HUDEP-2 (cell line): ENCODE measurements around the gene MCF2L.
"Not testable (repeated sequence)": the region's sequence is repeated elsewhere in the genome, so short reads cannot be mapped to it uniquely, and the experiment has no call there.

Experiments
- DNase-seq, 76 experiments: peaks; one replicate each; lab custom pipeline; 2025; ENCODE audit not compliant: unreplicated experiment in 76 of 76; lab: John Stamatoyannopoulos, UW

MCF2L gene

DNA sequence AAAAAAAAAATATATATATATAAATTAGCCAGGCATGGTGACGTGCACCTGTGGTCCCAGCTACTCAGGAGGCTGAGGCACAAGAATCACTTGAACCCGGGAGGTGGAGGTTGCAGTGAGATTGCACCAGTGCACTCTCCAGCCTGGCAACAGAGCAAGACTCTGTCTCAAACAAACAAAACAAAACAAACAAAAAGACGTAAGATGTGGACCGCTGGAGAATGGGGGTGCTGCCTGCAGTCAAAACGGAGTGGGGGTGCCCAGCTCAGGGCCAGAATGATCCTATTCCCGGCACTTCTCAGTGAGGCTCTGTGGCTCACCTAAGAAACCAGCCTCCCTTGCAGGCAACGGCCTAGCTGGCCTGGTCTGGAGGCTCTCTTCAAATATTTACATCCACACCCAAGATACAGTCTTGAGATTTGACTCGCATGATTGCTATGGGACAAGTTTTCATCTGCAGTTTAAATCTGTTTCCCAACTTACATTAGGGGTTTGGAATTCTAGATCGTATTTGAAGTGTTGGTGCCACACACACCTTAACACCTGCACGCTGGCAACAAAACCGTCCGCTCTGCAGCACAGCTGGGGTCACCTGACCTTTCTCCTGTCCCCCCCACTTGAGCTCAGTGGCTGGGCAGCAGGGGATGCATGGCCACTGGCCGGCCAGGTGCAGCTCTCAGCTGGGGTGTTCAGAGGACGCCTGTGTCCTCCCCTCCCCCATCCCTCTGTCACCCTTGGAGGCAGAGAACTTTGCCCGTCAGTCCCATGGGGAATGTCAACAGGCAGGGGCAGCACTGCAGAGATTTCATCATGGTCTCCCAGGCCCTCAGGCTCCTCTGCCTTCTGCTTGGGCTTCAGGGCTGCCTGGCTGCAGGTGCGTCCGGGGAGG is 136.3 kb downstream of the MCF2L start, which contains the start of gene F7:
Gene F7, plus strand, starts transcription at position 760 of the 889 bp plus-strand sequence. Its CDS starts 51 bp downstream, at position 811.
- no peak for DNase-seq

DNA sequence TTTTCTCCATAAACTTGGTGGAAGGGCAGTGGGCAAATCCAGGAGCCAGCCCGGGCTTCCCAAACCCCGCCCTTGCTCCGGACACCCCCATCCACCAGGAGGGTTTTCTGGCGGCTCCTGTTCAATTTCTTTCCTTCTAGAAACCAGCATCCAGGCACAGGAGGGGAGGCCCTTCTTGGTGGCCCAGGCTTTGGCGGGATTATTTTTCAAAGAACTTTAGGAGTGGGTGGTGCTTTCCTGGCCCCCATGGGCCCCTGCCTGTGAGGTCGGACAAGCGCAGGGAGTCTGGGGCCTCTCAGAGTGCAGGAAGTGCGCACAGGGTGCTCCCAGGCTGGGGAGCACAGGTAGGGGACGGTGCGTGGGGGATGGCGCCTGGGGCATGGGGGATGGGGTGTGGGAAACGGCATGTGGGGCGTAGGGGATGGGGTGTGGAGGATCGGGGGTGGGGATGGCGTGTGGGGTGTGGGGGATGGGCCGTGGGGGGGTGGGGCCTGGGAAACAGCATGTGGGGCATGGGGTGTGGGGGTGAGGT is 137.0 kb downstream of the MCF2L start:
- DNase-seq: no peak

DNA sequence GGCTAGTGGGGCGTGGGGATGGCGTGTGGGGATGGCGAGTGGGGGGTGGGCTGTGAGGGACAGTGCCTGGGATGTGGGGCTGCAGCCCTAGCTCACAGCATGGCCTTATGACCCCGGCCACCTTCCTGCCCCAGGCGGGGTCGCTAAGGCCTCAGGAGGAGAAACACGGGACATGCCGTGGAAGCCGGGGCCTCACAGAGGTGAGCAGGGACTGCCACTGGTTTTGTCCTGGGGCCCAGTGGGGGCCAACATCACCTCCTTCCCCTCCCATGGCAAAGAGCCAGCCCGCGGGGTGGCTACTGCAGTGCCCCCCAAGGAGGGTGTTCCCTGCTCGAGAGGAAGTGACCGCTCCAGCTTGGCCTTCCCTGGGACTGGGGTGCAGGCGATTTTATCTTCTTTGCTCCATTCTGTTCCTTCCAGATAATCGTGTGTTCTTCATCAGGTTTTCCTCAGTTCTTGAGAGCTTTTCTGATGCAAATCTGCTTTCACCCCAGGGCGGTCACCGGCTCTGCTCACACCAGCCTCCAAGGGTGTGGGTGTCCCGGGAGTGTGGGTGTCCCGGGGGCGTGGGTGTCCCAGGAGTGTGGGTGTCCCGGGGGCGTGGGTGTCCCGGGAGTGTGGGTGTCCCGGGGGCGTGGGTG is 137.8 kb downstream of the MCF2L start:
- DNase-seq: no peak

DNA sequence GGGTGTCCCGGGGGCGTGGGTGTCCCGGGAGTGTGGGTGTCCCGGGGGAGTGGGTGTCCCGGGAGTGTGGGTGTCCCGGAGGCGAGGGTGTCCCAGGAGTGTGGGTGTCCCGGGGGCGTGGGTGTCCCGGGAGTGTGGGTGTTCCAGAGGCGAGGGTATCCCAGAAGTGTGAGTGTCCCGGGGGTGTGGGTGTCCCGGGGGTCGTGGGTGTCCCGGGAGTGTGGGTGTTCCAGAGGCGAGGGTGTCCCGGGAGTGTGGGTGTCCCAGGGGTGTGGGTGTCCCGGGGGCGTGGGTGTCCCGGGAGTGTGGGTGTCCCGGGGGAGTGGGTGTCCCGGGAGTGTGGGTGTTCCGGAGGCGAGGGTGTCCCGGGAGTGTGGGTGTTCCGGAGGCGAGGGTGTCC is 139.5 kb downstream of the MCF2L start:
- DNase-seq: not testable (repeated sequence)

DNA sequence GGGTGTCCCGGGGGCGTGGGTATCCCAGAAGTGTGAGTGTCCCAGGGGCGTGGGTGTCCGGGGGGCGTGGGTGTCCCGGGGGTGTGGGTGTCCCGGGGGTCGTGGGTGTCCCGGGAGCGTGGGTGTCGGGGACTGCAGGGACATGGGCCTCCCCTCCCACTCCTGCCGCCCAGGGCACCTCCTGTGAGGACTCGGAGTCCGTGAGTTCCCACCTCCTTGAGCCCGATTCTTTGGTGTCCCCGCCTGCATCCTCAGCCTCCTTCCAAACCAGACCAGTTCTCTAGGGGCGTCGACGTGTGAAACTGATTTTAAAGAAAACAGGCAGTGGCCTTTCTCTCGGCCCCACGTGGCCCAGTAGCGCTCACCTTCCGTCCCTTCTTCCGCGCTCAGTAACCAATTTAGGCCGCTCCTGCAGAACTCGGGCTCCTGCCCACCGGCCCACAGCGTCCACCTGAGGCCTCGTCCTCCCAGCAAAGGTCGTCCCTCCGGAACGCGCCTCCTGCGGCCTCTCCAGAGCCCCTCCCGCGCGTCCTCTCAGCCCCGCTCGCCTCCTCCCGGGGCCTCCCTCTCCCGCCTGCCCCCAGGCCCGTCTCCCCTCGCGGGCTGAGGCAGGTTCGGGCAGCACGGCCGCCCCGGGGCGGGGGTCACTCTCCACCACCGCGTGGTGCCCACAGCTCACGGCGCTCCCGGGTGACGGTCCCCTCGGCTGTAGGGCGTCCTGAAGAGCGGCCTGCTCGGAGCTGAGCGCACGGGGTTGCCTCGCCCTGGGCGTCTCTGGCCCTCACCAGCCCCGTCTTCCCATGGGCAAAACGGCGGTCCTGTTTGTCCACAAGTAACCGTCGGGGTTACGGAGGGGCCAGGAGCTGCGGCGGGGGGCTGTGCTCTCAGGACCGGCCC is 140.4 kb downstream of the MCF2L start:
- no peak for DNase-seq

DNA sequence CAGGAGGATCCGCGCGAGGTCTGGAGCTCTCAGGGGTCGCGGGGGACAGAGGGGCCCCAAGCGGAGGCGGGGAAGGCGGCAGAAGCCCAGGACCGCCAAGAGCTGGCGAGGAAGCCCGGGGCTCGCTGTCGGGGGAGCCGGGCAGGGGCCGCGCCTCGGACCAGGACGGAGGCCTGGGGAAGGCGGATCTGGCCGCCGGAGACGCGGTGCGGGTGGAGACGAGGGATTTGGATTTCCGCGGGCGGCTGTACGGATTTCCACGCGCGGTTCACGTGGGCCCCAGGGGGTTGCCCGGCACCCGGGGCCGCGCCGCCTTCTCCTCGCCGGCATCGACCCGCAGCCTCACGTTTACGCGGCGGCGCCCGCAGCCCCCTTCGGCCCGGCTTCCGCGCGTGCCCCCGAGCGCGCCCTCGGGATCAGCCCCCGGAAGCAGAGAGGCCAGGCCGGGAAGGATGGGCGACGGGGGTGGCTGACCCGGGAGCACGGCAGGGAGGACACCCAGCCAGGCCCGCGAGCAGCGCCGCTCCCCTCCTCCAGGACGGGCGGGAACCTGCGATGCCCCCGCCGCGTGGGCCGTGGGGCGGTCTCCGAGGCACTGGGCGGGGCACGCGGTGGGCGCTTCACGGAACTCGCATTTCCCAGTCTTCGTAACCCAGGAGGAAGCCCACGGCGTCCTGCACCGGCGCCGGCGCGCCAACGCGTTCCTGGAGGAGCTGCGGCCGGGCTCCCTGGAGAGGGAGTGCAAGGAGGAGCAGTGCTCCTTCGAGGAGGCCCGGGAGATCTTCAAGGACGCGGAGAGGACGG is 141.2 kb downstream of the MCF2L start:
- no peak for DNase-seq

DNA sequence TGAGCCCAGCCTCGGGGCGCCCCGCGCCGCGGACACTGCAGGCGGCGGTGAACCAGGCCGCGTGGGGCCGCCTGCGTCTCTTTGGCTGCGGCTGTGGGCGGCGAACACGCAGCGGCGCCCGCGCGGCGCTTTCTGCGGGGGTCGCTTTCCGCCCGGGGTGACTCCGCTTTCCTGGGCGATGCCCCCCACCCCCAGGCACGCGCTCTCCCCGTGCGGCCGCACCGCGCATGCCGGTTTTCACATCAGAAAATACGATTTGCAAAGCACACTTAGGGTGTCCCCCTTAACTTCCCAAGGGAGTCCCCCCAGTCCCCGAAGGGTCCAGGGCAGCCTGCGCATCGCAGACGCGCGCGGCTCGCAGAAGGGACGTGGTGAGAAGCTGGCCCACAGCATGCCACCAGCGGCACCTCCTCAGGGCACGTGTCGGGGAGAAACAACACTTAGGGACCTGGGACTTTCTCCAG is 141.9 kb downstream of the MCF2L start:
- DNase-seq: no peak

DNA sequence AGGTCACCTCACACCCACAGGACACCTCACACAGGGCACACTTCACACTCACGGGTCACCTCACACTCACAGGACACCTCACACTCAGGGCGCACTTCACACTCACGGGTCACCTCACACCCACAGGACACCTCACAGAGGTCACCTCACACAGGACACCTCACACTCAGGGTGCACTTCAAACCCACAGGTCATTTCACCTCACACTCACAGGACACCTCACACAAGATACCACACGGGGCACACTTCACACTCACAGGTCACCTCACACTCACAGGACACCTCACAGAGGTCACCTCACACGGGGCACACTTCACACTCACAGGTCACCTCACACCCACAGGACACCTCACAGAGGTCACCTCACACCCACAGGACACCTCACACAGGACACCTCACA is 142.8 kb downstream of the MCF2L start:
- not testable (repeated sequence) for DNase-seq

DNA sequence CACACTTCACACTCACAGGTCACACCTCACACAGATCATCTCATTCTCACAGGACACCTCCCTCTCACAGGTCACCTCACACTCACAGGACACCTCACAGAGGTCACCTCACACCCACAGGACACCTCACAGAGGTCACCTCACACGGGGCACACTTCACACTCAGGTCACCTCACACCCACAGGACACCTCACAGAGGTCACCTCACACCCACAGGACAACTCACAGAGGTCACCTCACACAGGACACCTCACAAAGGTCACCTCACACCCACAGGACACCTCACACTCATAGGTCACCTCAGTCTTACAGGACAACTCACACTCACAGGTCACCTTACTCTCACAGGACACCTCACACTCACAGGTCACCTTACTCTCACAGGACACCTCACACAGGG is 143.5 kb downstream of the MCF2L start:
- DNase-seq: peak in 1 of 76 experiments; percentile 3

DNA sequence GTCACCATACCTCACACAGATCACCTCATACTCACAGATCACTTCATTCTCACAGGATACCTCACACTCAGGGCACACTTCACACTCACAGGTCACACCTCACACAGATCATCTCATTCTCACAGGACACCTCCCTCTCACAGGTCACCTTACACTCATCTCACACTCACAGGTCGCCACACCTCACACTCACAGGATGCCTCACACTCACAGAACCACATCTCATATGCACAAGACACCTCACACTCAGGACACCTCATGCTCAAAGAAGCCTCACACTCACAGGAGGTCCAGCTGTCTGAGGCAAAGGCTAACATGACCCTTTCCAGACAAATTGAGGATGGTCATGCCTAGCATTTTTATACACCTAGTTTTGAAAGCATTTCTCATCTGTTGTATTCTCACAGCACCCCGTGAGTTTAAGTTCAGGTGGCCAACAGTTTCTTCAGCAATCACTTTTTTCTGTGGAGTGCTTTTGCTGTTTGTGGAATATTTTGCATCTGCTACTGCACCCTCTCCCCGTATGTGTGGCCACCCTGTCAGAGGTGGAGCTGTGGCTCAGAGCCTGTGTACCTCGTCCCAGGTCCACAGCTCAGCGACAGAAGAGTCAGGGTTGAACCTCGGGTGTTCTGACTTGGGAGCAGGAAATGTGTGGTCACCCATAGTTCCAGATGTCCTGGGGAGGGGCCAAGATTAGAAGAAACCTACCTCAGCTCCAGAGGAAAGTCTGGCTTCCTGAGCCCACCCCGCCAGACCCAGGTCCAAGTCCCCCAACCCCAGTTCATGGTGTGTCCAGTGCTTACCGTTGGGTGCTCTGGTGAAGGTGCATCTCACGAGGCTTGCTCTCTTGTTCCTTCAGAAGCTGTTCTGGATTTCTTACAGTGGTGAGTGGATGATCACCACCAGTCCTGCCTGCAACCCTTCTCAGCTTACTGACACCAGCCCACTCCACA is 144.2 kb downstream of the MCF2L start:
- DNase-seq: no peak

DNA sequence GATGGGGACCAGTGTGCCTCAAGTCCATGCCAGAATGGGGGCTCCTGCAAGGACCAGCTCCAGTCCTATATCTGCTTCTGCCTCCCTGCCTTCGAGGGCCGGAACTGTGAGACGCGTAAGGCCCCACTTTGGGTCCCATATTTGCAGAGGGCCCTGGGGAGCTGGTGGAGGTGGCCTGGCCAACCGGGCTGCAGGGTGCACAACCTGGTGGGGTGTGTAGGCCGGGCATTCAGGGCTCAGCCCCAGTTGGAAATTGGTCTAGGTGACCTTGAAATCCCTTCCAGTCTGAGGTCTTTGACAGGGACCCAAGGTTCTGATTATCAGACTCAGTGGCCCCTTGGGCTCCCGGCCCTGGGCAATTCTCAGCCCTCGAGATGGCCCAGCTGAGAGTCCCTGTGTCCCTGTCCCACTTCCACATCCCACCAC is 144.8 kb downstream of the MCF2L start:
- no peak for DNase-seq

DNA sequence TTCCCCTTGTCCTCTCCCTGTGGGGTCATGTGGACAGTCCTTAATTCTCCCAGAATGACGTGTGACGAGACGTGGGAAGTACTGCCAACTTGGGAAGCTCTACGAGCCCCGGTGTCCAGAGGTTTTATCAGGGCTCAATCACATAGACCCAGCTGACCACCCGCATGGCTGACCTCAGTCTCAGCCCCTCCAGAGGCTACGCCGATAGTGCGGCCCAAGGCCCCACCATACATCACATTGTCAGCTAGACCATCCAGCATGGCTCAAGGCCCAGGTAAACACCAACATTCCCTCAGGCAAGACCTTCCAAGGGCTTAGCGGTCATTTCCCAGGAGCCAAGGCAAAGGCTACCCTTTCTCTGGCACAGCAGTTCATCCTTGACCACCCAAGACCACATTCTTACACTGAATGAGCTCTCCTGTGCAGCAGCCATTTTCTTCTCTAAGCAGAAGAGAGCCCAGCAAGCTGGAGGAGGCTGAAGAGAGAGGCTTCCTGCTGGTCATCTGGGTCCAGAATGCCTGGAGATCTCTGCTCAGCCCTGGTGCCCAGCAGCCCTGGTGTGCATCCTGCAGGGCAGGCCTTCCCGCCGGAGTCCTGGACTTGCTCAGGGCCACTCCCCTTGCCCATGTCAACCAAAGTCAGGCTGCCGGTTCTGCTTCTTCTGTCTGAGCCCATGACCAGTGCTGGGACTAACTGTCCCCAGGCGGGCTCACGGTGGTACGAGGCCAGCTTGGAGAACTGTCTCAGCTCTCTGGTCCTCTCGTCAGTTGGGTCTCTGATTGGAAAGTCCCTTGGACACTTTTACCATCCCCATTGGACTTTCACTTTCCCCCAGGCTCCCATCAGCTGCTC is 145.7 kb downstream of the MCF2L start:
- DNase-seq: no peak

DNA sequence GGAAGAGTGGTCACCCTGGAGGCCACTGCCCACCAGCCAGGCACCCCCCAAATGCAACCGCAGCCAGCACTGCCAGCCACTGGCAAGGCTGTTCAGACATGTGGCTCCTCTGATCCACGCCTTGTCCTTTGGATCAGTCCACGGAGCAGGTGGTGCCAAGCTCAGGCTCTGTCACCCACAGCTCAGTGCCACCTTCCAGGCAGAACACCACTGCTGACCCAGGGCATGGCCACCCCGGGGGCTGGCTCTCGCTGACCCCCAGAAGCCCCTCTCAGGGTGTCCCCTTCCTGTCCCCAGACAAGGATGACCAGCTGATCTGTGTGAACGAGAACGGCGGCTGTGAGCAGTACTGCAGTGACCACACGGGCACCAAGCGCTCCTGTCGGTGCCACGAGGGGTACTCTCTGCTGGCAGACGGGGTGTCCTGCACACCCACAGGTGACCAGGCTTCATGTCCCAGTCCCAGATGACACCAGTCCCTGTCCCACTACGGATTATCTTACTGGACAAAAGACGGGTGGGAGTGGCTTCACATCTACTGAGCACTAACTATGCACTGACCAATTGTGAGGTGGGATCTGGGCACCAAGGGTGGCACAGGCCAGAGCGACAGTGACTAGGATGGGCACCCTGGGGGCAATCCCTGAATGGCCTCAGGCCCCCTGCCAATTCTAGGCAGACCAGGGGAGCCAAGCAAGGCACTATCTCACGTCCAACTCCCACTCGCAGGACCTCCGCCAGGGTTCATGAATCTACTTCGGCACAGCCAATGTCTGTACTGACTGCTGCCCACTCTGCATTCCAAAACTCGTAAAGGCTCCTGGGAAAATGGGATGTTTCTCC is 146.6 kb downstream of the MCF2L start:
- no peak for DNase-seq

DNA sequence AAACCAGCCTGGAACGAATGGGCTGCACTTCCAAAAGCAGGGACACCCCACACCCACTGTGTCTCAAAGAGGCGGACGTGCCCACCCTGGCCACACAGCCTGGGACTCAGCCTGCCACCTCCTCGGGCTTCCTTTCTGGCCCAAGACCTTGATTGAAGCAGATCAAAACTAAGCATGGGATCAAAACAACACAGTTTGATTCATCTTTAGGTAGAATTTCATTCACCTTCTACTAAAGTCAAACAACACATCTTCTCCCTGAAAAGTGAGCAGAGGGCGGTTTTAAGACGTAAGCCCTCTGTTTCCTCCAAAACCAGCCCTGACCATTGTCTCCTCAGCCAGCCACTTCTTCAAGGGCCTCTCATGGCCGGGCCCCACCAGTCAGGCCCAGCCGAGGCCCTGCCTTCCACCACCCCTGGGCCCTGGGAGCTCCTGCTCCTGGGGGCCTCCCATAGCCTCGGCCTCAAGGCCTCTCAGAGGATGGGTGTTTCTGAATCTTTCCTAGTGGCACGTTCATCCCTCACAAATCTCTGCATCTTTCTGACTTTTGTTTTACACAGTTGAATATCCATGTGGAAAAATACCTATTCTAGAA is 147.3 kb downstream of the MCF2L start:
- DNase-seq: no peak

DNA sequence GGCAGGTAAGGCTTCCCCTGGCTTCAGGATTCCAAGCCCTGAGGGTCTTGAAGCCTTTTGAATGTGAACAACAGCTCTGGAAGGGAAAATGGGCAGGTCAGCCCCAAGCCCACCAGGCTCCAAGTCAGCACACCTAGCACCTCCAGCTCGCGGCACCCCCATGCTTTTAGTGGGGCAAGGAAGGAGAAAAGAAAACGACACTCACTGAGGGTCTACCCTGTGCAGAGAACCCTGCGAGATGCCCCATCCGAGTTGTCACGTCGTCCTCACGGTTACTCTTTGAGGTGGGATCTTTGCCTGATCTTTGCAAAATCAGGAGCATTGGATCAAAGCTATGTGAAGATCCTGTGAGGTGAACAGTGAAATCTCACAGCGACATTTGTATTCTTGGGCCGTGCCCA is 147.9 kb downstream of the MCF2L start:
- DNase-seq: no peak

DNA sequence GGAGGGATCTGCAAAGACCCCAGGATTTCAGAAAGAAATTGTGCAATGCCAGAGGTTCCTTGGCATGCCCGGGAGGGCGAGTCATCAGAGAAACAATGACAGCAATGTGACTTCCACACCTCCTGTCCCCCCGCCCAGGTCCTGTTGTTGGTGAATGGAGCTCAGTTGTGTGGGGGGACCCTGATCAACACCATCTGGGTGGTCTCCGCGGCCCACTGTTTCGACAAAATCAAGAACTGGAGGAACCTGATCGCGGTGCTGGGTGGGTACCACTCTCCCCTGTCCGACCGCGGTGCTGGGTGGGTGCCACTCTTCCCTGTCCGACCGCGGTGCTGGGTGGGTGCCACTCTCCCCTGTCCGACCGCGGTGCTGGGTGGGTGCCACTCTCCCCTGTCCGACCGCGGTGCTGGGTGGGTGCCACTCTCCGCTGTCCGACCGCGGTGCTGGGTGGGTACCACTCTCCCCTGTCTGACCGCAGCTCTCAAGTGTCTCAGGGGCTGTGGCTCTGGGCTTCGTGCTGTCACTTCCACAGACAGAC is 148.4 kb downstream of the MCF2L start:
- DNase-seq: no peak
